KMS-11 (cell line): Measurements from ENCODE around the gene SUN3.

Experiments used
- H2AFZ ChIP-seq: fragments of 200-600 bp; sonication (generic); 2 replicates; pipeline ENCODE4 v1.6.1; 2016; ENCODE audit warnings: antibody characterized with exemption, mixed run types, low read depth
- H3K27ac ChIP-seq: fragments of 200-600 bp; sonication (generic); 2 replicates; pipeline ENCODE4 v1.6.1; 2016; ENCODE audit warnings: mild to moderate bottlenecking, mixed run types
- H3K27me3 ChIP-seq: fragments of 200-600 bp; sonication (generic); 2 replicates; pipeline ENCODE4 v1.6.1; 2017; ENCODE audit warnings: mild to moderate bottlenecking, low read depth, mixed run types, moderate library complexity; ENCODE audit not compliant: insufficient read depth
- H3K36me3 ChIP-seq: fragments of 200-600 bp; sonication (generic); 2 replicates; pipeline ENCODE4 v1.6.1; 2017; ENCODE audit warnings: mild to moderate bottlenecking, mixed run types; ENCODE audit not compliant: insufficient read depth
- H3K4me1 ChIP-seq: fragments of 200-600 bp; sonication (generic); 2 replicates; pipeline ENCODE4 v1.6.1; 2016; ENCODE audit warnings: mild to moderate bottlenecking, low read depth, mixed run types; ENCODE audit not compliant: poor library complexity, severe bottlenecking
- H3K4me2 ChIP-seq: fragments of 200-600 bp; sonication (generic); 2 replicates; pipeline ENCODE4 v1.7.0; 2016; ENCODE audit warnings: mild to moderate bottlenecking, mixed run types
- H3K4me3 ChIP-seq: fragments of 200-600 bp; sonication (generic); IDR thresholded peaks from 2 replicates; pipeline ENCODE4 v1.6.1; 2017; ENCODE audit warnings: low read depth, low read length, mixed read lengths; ENCODE audit not compliant: insufficient read depth
- H3K79me2 ChIP-seq: fragments of 200-600 bp; sonication (generic); 2 replicates; pipeline ENCODE4 v1.6.1; 2016; ENCODE audit warnings: low read depth, mixed run types; ENCODE audit not compliant: insufficient read depth
- H3K9ac ChIP-seq: fragments of 200-600 bp; sonication (generic); 2 replicates; pipeline ENCODE4 v1.6.1; 2016; ENCODE audit warnings: mild to moderate bottlenecking, mixed run types
- H4K20me1 ChIP-seq: fragments of 200-600 bp; sonication (generic); 2 replicates; pipeline ENCODE4 v1.6.1; 2016; ENCODE audit warnings: mild to moderate bottlenecking, mixed run types; ENCODE audit not compliant: insufficient read depth
- TF ChIP-seq, protein P1 (sequence below): fragments of 200-600 bp; sonication (generic); conservative IDR thresholded peaks from 2 replicates; pipeline ENCODE4 v1.6.1; 2017; ENCODE audit warnings: low read depth, mild to moderate bottlenecking, antibody characterized with exemption, low read length, moderate library complexity, mixed read lengths

The SUN3 gene

DNA sequence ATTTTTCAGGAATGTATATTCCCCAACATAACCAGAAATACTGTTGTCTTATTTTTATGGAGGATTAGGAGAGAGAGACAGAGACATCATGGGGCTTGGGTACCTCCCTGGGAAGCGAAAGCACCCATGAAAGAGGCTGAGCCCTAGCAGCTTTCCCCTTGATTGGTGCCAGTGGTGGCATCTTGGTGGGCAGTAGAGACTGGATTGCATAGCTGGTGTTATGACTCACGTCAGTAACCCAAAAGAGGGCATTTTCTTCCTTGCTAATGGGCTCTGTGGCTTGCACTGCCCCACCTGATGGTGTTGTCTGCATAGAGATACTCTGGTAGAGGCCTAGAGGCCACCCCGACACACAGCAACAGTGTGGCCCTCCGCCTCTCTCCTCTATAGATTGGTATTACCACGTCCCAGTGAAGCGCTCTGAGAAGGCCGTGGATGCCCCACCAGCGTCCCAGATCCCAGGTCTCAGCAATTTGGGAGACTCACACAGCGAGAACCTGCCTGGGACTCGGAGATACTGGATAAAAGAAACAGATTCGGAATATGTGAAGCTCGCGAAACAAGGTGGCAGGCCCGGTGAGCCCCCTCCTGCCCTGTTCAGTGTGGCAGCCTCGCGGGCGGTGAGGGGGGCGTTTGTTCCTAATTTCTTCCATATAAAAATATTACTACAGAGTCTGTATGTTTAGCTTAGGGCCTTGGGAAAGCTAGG lies 12.2 kb upstream of the SUN3 start:
- H3K27me3 ChIP-seq, result no peaks in the 10 kb centered on the region
- no peaks in the 10 kb centered on the region for H3K36me3 ChIP-seq
- no peaks in the 10 kb centered on the region for H4K20me1 ChIP-seq
- H3K4me1 ChIP-seq, result no peaks in the 10 kb centered on the region
- no peak overlapping the region for H3K4me3 ChIP-seq
- H3K9ac ChIP-seq, result no peak overlapping the region
- no peak overlapping the region for H3K4me2 ChIP-seq
- no peak overlapping the region for H3K27ac ChIP-seq
- TF ChIP-seq, protein P1, sequence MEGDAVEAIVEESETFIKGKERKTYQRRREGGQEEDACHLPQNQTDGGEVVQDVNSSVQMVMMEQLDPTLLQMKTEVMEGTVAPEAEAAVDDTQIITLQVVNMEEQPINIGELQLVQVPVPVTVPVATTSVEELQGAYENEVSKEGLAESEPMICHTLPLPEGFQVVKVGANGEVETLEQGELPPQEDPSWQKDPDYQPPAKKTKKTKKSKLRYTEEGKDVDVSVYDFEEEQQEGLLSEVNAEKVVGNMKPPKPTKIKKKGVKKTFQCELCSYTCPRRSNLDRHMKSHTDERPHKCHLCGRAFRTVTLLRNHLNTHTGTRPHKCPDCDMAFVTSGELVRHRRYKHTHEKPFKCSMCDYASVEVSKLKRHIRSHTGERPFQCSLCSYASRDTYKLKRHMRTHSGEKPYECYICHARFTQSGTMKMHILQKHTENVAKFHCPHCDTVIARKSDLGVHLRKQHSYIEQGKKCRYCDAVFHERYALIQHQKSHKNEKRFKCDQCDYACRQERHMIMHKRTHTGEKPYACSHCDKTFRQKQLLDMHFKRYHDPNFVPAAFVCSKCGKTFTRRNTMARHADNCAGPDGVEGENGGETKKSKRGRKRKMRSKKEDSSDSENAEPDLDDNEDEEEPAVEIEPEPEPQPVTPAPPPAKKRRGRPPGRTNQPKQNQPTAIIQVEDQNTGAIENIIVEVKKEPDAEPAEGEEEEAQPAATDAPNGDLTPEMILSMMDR, result no peak
- H3K79me2 ChIP-seq, result no peaks in the 10 kb centered on the region
- no peak overlapping the region for H2AFZ ChIP-seq

DNA sequence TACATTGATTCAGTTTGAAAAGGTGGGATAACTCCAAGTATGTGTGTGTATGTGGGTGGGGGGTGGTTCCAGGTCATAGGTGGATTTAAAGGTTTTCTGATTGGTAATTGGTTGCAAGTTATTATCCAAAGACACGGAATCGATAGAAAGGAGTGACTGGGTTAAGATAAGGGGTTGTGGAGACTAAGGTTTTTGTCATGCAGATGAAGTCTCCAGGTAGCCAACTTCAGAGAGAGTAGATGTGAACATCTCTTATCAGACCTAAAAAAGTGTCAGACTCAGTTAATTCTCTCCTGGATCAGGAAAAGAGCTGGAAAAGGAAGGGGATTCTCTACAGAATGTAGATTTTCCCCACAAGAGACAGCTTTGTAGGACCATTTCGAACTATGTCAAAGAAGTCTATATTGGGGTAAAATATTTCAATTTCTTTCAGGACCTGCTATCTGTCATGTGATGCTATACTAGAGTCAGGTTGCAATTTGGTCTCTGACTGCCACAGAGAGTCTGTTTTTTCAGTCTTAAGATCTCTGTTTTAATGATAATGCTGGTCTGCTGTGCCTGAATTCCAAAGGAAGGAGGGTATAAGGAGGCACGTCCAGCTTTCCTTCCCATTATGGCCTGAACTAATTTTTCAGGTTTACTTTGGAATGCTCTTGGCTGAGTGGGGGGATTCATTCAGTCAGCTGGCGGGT lies 10.1 kb upstream of the SUN3 start:
- no peak overlapping the region for H3K9ac ChIP-seq
- no peaks in the 10 kb centered on the region for H3K27me3 ChIP-seq
- H3K4me1 ChIP-seq, result peaks cover 3% of the 10 kb centered on the region

DNA sequence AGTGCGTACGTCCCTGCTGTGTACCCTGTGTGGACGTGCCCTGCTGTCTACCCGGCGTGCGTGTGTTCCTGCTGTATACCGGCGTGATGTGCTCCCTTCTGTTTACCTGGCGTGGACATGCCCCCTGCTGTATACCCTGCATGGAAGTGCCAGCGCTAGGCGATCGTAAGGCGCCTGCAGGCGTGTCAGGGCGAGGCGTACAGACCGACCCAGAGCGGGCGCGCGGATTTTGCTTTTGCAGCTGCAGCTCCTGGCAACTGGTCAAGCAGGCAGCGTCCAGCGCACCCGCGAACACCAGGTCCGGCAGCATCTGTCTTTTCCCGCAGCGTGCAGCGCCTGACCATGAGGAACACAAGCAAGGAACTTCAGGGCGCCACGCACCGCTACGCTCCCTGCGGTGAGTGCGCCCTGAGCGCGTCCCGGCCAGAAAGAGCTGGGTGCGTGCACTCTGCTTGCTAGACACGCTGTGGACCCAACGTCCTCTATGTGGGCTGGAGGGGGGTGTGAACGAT lies 7.1 kb upstream of the SUN3 start:
- no peaks in the 10 kb centered on the region for H3K36me3 ChIP-seq
- peak overlapping the region; percentile 88 for H2AFZ ChIP-seq
- TF ChIP-seq, protein P1, result no peak
- peak overlapping the region; percentile 38 for H3K4me3 ChIP-seq
- H3K4me2 ChIP-seq, result peak overlapping the region; percentile 79
- H3K27ac ChIP-seq, result no peak overlapping the region
- H3K4me1 ChIP-seq, result peaks cover 3% of the 10 kb centered on the region
- peak overlapping the region; percentile 63; the same call in 1 of the 2 replicates for H3K9ac ChIP-seq
- H4K20me1 ChIP-seq, result no peaks in the 10 kb centered on the region
- H3K27me3 ChIP-seq, result no peaks in the 10 kb centered on the region
- no peaks in the 10 kb centered on the region for H3K79me2 ChIP-seq

More for the DNA sequence above, 10.1 kb upstream of the SUN3 start:
- no peaks in the 10 kb centered on the region for H3K79me2 ChIP-seq
- H3K27ac ChIP-seq, result no peak overlapping the region
- no peaks in the 10 kb centered on the region for H4K20me1 ChIP-seq
- no peaks in the 10 kb centered on the region for H3K36me3 ChIP-seq
- H3K4me3 ChIP-seq, result no peak overlapping the region
- TF ChIP-seq, protein P1, result no peak
- H3K4me2 ChIP-seq, result no peak overlapping the region
- H2AFZ ChIP-seq, result no peak overlapping the region

DNA sequence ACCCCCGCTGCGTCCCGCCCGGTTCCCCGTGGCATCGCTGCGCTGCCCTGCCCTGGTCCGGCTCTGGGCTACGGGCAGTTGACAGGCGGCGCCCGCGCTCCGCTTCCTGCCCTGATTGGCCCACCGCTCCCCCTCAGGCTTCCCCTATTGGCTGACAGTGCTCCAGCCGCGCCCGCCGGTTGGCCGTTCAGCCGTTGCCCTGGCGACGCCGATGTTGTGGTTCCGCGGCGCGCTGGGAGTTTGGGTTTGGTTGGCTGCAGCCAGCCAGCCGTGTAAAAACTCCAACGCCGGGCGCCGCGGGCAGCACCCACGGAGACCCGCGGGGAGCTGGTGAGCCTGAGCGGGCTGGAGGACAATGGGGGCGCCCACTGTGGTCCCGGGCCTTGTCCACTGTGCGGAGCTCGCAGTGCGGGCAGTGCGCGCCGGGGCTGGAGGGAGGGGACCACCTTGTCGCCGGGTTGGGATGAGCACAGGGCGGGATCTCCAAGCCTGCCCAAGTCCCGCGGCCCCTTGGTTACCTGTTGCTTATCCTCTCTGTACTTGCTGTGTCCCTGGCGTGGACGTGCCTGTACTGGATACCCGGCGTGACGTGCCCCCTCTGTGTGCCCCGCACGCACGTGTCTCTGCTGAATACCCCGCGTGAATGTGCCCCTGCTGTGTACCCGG lies 6.5 kb upstream of the SUN3 start, which contains the start of gene C7orf57:
C7orf57 (plus strand) TSS at position 243 of the 666 bp plus-strand sequence. CDS start 766 bp downstream, outside the sequence.
- Histone ChIP-seq H3K36me3 (no peaks in the 10 kb centered on the region), H3K4me1 (peaks cover 3% of the 10 kb centered on the region), H2AFZ (peak within 1 kb of the TSS; percentile 88), H3K4me3 (peak within 1 kb of the TSS; percentile 38), H3K27ac (no peak within 1 kb of the TSS), H3K9ac (peak within 1 kb of the TSS; percentile 63), H4K20me1 (no peaks in the 10 kb centered on the region), H3K79me2 (no peaks in the 10 kb centered on the region), H3K27me3 (no peaks in the 10 kb centered on the region), H3K4me2 (peak within 1 kb of the TSS; percentile 79)
- TF ChIP-seq, protein P1, result no peak
